Measurements from ENCODE around the gene CDC14B.

GRCh38 chr9:96485280-96485679, 134.4 kb downstream of the CDC14B start:
- TF ChIP-seq GATA2 (IDR thresholded peaks at IDR 0.05; ENCODE audit: low read depth, low read length) (no peak), GATA3 (IDR thresholded peaks at IDR 0.05; ENCODE audit: low read depth, low read length) (no peak)
